GM10266 (cell line): ENCODE data around the gene TRIP10.
"Not testable (repeated sequence)": the region's sequence is repeated elsewhere in the genome, so short reads cannot be mapped to it uniquely, and the experiment has no call there.

Source experiments
- DNase-seq: peaks from one replicate; pipeline ENCODE4 v3.0.0; 2012; ENCODE audit errors: extremely low spot score
- TF ChIP-seq, protein P1 (sequence below): IDR thresholded peaks from 2 replicates; pipeline ENCODE4 v1.5.1; 2012; ENCODE audit warnings: mild to moderate bottlenecking, low read depth; ENCODE audit not compliant: control insufficient read depth, insufficient read depth; ENCODE audit errors: missing control alignments

Gene TRIP10

DNA sequence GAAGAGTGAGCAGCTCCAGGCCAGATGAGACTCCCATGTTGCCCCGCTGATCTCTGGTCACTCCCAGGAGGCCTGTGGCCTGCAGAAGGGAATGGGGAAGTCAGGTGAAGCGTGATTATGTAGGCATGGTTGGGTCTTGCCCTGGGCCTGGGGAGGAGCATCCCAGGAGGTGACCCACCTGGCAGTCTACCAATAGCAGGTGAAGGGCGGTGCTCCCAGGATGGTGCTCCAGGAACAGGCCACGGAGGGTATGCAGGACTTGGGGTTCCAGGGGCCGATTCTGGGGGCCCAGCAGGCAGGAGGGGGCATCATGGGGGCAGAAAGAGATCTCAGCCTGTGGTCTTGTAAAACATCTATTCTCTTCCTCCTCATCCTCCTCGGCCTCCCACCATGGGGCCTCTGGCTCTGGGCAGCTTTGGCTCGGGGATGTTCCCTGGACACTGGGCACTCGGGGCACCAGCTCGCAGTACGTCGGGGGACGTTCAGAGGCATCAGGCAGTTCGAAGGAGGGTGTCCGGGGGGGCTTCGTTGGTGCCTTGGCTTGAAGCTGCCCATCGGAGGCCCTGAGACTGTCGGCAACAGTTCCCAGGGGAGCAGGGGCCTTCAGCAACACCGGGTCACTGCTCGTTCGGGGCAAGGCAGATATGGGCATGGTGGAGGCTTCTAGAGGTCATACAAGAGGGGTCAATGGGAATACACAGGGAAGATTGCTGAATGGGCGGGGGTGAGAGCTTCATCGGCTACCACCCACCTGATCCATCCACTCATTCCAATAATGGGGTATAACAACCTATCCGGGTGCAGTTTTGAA lies 15.4 kb downstream of the TRIP10 start:
- no peak for DNase-seq
- TF ChIP-seq, protein P1, sequence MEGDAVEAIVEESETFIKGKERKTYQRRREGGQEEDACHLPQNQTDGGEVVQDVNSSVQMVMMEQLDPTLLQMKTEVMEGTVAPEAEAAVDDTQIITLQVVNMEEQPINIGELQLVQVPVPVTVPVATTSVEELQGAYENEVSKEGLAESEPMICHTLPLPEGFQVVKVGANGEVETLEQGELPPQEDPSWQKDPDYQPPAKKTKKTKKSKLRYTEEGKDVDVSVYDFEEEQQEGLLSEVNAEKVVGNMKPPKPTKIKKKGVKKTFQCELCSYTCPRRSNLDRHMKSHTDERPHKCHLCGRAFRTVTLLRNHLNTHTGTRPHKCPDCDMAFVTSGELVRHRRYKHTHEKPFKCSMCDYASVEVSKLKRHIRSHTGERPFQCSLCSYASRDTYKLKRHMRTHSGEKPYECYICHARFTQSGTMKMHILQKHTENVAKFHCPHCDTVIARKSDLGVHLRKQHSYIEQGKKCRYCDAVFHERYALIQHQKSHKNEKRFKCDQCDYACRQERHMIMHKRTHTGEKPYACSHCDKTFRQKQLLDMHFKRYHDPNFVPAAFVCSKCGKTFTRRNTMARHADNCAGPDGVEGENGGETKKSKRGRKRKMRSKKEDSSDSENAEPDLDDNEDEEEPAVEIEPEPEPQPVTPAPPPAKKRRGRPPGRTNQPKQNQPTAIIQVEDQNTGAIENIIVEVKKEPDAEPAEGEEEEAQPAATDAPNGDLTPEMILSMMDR, result no peak

DNA sequence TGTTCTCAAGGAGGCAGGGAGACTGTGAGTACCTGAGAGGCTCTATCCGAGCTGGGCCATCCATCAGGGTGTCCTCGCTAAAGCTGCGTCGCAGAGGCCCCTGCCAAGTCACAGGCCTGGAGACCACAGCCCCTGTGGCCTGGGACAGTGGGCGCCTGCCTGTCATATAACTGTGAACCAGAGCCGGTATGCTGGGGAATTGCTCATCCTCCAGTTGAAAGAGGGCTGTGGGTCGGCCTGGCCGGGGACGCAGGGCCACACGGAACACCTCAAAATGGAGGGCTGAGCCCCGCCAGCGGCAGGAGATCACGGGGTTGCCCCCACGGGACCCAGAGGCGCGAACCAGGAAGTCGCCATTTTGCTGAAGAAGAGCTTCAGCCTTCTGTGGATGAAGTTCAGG lies 21.1 kb downstream of the TRIP10 start:
- TF ChIP-seq, protein P1, result no peak
- DNase-seq, result no peak

DNA sequence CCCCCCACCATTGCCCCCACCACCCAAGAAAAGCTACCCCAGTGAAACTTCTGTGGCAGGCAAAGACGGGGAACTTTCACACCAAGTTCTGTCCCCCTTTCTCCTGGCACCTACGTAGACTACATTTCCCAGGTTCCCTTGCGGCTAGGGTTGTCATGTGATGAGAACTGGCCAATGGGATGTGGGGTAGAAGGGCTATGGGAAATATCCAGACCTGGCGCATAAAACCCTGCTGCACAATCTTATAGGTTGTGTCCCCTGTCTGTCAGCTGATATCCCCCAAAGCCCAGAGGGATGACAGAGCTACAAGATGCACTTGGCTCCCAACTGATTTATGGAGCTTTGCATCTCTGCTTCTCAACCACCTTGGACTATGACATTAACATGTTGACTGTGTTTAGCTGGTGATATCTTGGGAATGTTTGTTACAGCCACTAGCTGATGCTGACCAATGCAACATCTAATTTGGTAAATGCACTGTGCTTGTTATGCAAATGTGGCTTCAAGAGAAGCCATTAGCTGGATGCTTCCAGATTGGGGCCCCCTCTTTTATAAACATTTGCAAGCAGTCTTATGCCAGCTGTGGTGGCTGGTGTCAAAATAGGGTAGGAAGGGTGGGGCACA lies 21.7 kb downstream of the TRIP10 start:
- DNase-seq, result no peak
- TF ChIP-seq, protein P1, result no peak

DNA sequence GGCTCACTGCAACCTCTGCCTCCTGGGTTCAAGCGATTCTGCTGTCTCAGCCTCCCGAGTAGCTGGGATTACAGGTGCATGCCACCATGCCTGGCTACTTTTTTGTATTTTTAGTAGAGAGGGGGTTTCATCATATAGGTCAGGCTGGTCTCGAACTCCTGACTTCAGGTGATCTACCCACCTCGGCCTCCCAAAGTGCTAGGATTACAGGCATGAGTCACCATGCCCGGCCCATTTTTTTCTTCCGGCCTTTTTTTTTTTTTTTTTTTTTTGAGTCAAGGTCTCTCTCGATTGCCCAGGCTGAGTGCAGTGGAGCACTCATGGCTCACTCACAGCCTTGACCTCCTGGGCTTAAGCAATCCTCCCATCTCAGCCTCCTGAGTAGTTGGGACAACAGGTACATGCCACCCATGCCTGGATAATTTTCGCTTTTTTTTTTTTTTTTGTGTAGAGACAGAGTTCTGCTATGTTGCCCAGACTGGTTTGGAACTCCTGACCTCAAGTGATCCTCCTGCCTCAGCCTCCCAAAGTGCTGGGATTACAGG lies 22.8 kb downstream of the TRIP10 start:
- DNase-seq, result not testable (repeated sequence)

DNA sequence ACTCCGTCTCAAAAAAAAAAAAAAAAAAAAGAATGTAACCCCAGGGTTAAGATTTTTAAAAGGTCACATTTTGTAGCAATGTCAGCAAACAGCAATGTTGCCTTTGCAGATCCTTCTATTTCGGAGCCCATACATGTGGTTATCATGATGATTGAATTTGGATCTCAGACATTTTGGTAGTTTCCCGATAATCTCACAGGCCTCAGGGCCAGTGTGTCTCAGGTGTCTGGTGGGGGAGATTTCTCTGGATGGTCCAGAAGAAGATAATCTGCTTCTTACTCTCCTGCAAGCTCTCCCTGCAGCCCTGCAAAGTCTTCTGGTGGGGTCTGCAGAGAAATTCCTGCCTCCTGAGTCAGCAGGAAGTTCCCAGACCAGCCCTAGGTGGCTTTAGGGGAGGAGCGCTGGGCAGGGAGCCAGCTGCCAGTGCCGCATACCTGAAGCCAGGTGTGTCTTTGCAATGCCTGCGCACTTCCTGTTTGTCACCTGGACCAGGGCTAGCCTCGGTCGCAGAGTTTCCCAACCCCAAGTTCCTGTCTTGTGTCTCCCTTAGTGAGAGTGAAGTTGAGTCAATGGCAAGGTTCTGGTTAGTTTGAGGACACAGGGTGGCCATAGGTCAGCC lies 26.4 kb downstream of the TRIP10 start:
- no peak for DNase-seq
- TF ChIP-seq, protein P1, result no peak

DNA sequence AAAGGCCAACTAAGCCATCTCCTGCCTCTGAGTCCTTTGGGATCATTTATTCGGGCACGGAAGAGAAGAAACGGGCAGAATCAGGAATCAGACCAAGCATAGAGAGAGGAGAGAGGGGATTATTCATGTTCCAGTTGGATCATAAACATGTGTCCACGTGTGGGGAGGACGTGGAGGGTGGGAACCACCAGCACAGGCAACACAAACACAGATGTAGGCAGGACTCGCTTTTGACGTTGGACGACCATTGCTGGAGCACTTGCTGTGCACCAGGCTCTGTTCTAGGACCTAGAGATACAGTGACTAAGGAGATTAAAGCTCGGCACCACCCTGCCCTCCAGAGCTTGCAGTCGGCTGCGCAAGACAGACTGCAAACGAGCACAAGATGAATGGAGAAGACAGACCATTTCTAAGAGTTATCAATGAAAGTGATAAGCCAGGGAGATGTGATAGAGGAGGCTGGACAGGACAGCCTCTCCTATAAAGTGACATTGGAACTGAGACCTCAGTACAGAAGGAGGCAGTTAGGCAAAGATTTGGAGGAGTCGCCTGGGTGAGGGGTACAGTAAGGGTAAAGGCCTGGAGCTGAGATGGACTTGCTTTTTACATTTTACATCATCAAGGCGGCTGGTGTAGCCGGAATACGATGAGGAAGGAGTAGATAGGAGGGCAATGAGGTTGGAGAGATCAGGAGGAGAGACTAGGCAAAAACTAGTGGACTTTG lies 27.0 kb downstream of the TRIP10 start:
- DNase-seq, result no peak
- TF ChIP-seq, protein P1, result no peak

DNA sequence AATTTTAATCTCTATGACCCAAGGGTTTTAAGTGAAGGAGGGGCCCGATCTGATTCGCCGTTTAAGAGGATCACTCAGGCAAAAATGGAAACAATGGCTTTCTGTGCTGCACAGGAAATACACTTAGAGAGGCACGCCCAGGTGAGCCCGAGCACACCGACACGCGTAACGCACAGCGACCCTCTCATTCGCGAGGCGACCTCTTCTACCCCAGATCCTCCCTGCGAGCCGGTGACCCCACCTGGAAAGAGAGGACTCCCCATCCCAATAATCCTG lies 27.5 kb downstream of the TRIP10 start:
- no peak for DNase-seq

More for the DNA sequence above, 27.5 kb downstream of the TRIP10 start:
- TF ChIP-seq, protein P1, result no peak
